ENCODE data around the gene CNTRL. TPM values are rescaled to one million over a fixed set of nuclear protein-coding genes. Genes with fewer than 3 reads are reported as not detected.

The CNTRL gene
- total RNA-seq, 1 experiment from 2014 or later, result 11.6 TPM

GRCh38 chr9:121191235-121191634 lies 116.5 kb downstream of the CNTRL start:
- H2BK20ac ChIP-seq (ENCODE audit: low read depth, low read length, poor library complexity, severe bottlenecking), result no peak overlapping the region
- H3K4me1 Mint-ChIP-seq, result peaks cover 9 to 15% of the 10 kb centered on the region in 2 experiments; a peak in 3 of 4 replicates
- WGBS (ENCODE audit: extremely low coverage, insufficient read length, low lambda C conversion rate), result no CpG with 5 or more reads among the region's 2 CpGs
- no peak overlapping the region for H4K5ac ChIP-seq (ENCODE audit: insufficient read length, low read depth, low read length)
- peaks cover 0 to 5% (median 1%) of the 10 kb centered on the region in 3 experiments; a peak in 2 of 7 replicates for H3K36me3 Mint-ChIP-seq (ENCODE audit: insufficient read depth in 1 of 3, low read depth in 3 of 3)
- no peaks in the 10 kb centered on the region for H4K20me1 ChIP-seq (ENCODE audit: control insufficient read depth, insufficient read depth, insufficient read length)
- no peaks in the 10 kb centered on the region for H3K27me3 ChIP-seq (ENCODE audit: insufficient read depth, low read length)
- no peak overlapping the region for H3K4me2 ChIP-seq (ENCODE audit: insufficient read depth, insufficient read length, low read length)
- no peaks in the 10 kb centered on the region for H3K9me3 ChIP-seq (ENCODE audit: control insufficient read depth, low read depth, low read length)
- no peak for DNase-seq
- no peak overlapping the region for H3K4ac ChIP-seq (ENCODE audit: low read depth, low read length)
- no peaks in the 10 kb centered on the region for H3K4me1 ChIP-seq (ENCODE audit: insufficient read depth, low read length)
- no peak overlapping the region for H2AFZ ChIP-seq (ENCODE audit: low read length)
- no peak overlapping the region for H2BK12ac ChIP-seq (ENCODE audit: insufficient read length, low read depth, low read length)
- no peak overlapping the region for H3K23ac ChIP-seq (ENCODE audit: insufficient read length, low read depth, low read length)
- no peak overlapping the region for H3K9ac ChIP-seq (ENCODE audit: extremely low read depth, insufficient read length, low read length)
- H3K14ac ChIP-seq (ENCODE audit: insufficient read depth, low read length), result no peak overlapping the region
- H3K56ac ChIP-seq (ENCODE audit: insufficient read length, low read depth, low read length), result no peak overlapping the region
- H3K27ac ChIP-seq (ENCODE audit: insufficient read length, low read depth, low read length), result no peak overlapping the region
- H2BK120ac ChIP-seq (ENCODE audit: low read depth, low read length, poor library complexity, severe bottlenecking), result no peak overlapping the region
- no peak overlapping the region for H4K91ac ChIP-seq (ENCODE audit: insufficient read length, low read depth, low read length)
- H3K27ac Mint-ChIP-seq, result no peak overlapping the region
- no peak overlapping the region for H2BK5ac ChIP-seq (ENCODE audit: insufficient read length, low read length)
- H4K8ac ChIP-seq (replicated peaks; ENCODE audit: insufficient read length, low read depth, low read length), result no peak overlapping the region
- no peaks in the 10 kb centered on the region for H3K9me3 Mint-ChIP-seq
- H3K27me3 Mint-ChIP-seq (ENCODE audit: low read depth), result no peaks in the 10 kb centered on the region
- H3K23me2 ChIP-seq (ENCODE audit: insufficient read length, low read depth, low read length, poor library complexity, severe bottlenecking), result no peaks in the 10 kb centered on the region
- no peak overlapping the region for H3K18ac ChIP-seq (ENCODE audit: insufficient read length, low read depth, low read length)
- H3K79me2 ChIP-seq (ENCODE audit: insufficient read depth, low read length), result peaks cover 4% of the 10 kb centered on the region; the same call in 1 of the 2 replicates
- H3T11ph ChIP-seq (ENCODE audit: low read length), result no peak overlapping the region
- no peak for TF ChIP-seq CTCF (conservative IDR thresholded peaks at IDR 0.05)
- peaks cover 3% of the 10 kb centered on the region for H3K79me1 ChIP-seq (ENCODE audit: insufficient read depth, low read depth, low read length, poor library complexity, severe bottlenecking)
- H3K4me3 Mint-ChIP-seq, result no peak overlapping the region
- no peak overlapping the region for H2BK15ac ChIP-seq (ENCODE audit: low read depth, low read length)
- H2AK5ac ChIP-seq (ENCODE audit: insufficient read length, low read length), result no peak overlapping the region
